Liver (tissue), 9 donors: ENCODE results near the gene ATP6V1F. TPM values are rescaled to one million over a fixed set of nuclear protein-coding genes. Genes with fewer than 3 reads are reported as not detected.

ENCODE experiments used
- DNase-seq: peaks from one replicate; pipeline ENCODE4 v3.0.0-alpha.2; 2017; ENCODE audit warnings: low spot score
- H3K27ac ChIP-seq, 2 donors: one replicate each; pipeline ENCODE4 v1.7.0; 2013; ENCODE audit warnings: inconsistent platforms in 2 of 2, low read length in 2 of 2, control low read depth in 1 of 2, low read depth in 1 of 2, mild to moderate bottlenecking in 1 of 2
- H3K27me3 ChIP-seq, 4 donors: one replicate each; pipeline versions ENCODE4 v1.6.1 to v1.7.0; 2013; ENCODE audit warnings: low read length in 3 of 4, inconsistent platforms in 1 of 4, mild to moderate bottlenecking in 1 of 4, moderate library complexity in 1 of 4; ENCODE audit not compliant: control insufficient read depth in 4 of 4, insufficient read depth in 4 of 4
- H3K36me3 ChIP-seq, 4 donors: one replicate each; pipeline versions ENCODE4 v1.6.1 to v1.7.0; 2013; ENCODE audit warnings: low read length in 3 of 4, mild to moderate bottlenecking in 3 of 4, low read depth in 1 of 4, moderate library complexity in 1 of 4; ENCODE audit not compliant: control insufficient read depth in 4 of 4, insufficient read depth in 3 of 4
- H3K4me1 ChIP-seq, 4 donors: one replicate each; pipeline versions ENCODE4 v1.6.1 to v1.7.0; 2013; ENCODE audit warnings: low read length in 3 of 4, mild to moderate bottlenecking in 3 of 4, moderate library complexity in 1 of 4; ENCODE audit not compliant: control insufficient read depth in 4 of 4, insufficient read depth in 4 of 4
- H3K4me3 ChIP-seq, 3 donors: one replicate each; pipeline versions ENCODE4 v1.6.1 to v1.7.0; 2013; ENCODE audit warnings: low read length in 3 of 3, control low read depth in 1 of 3, low read depth in 1 of 3, mild to moderate bottlenecking in 1 of 3
- H3K9ac ChIP-seq, 2 donors: one replicate each; pipeline ENCODE4 v1.7.0; 2013; ENCODE audit warnings: low read length in 2 of 2, mild to moderate bottlenecking in 2 of 2, moderate library complexity in 2 of 2, control low read depth in 1 of 2, low read depth in 1 of 2
- H3K9me3 ChIP-seq, 4 donors: one replicate each; pipeline versions ENCODE4 v1.6.1 to v1.7.0; 2013; ENCODE audit warnings: low read length in 3 of 4; ENCODE audit not compliant: control insufficient read depth in 4 of 4
- ATF3 ChIP-seq: IDR thresholded peaks from 2 replicates; pipeline ENCODE4 v1.6.1; 2016; ENCODE audit warnings: antibody characterized with exemption
- EGR1 ChIP-seq, 2 donors: IDR thresholded peaks; 2 replicates each; pipeline ENCODE4 v1.6.1; 2016 to 2018; ENCODE audit warnings: antibody characterized with exemption in 2 of 2, low read depth in 2 of 2
- FOXA2 ChIP-seq: IDR thresholded peaks from 2 replicates; pipeline ENCODE4 v1.6.1; 2016; ENCODE audit warnings: antibody characterized with exemption
- GABPA ChIP-seq, 2 donors: IDR thresholded peaks in 1 of 2; conservative IDR thresholded peaks in 1 of 2; 2 replicates each; pipeline ENCODE4 v1.6.1; 2016; ENCODE audit warnings: antibody characterized with exemption in 2 of 2, mild to moderate bottlenecking in 1 of 2, moderate library complexity in 1 of 2
- HNF4A ChIP-seq, 2 donors: conservative IDR thresholded peaks; 2 replicates each; pipeline ENCODE4 v1.6.1; 2016; ENCODE audit warnings: antibody characterized with exemption in 2 of 2, mild to moderate bottlenecking in 2 of 2
- RXRA ChIP-seq, 2 donors: IDR thresholded peaks; 2 replicates each; pipeline ENCODE4 v1.6.1; 2017 to 2018; ENCODE audit warnings: antibody characterized with exemption in 2 of 2, mild to moderate bottlenecking in 1 of 2
- SP1 ChIP-seq: IDR thresholded peaks from 2 replicates; pipeline ENCODE4 v1.6.1; 2018; ENCODE audit warnings: antibody characterized with exemption, mild to moderate bottlenecking
- YY1 ChIP-seq: IDR thresholded peaks from 2 replicates; pipeline ENCODE4 v1.6.1; 2016; ENCODE audit warnings: antibody characterized with exemption, mild to moderate bottlenecking
- WGBS: extraction: QIAGEN DNeasy Blood & Tissue Kit; methylation state at CpG from one replicate; pipeline ENCODE4 v1.1.7; 2013; 5-methylcytosine and 5-hydroxymethylcytosine counted together
- polyA plus RNA-seq, 2 donors: library from polyadenylated mRNA; stranded (reverse) in 1 of 2; unstranded in 1 of 2; fragments of 200-250 nt in 1 of 2; fragments of >200 nt in 1 of 2; fragmentation: Nextera tagmentation in 1 of 2; extraction: Ambion mirVana in 1 of 2; gene quantifications; one replicate each; pipeline versions ENCODE4 v1.2.1 to v1.2.3, GENCODE V29; 2013 to 2015
- total RNA-seq, 2 donors: library from RNA; depleted of rRNA; stranded (reverse); fragments of >200 nt; gene quantifications; one replicate each; pipeline ENCODE4 v1.2.3, GENCODE V29; 2014
- TF ChIP-seq, protein P1 (sequence below): IDR thresholded peaks from 2 replicates; pipeline ENCODE4 v1.6.1; 2016; ENCODE audit warnings: antibody characterized with exemption
- TF ChIP-seq, protein P2 (sequence below): IDR thresholded peaks from 2 replicates; pipeline ENCODE4 v1.6.1; 2016; ENCODE audit warnings: antibody characterized with exemption, mild to moderate bottlenecking
- TF ChIP-seq, protein P3 (sequence below): IDR thresholded peaks from 2 replicates; pipeline ENCODE4 v1.6.1; 2016; ENCODE audit warnings: antibody characterized with exemption
- TF ChIP-seq, protein P4 (sequence below): fragments of 150-350 bp; IDR thresholded peaks from 2 replicates; pipeline ENCODE4 v1.5.1; 2017; ENCODE audit warnings: improper control_type of control experiment, low read depth, low read length; ENCODE audit not compliant: missing input control
- donor health status: healthy.
- donor health status: healthy.
- donor health status: healthy.
- donor health status: healthy.
- donor health status: healthy.

ATP6V1F gene
- total and polyA plus RNA-seq, 4 donors = 23.1 to 111 (median 47.1) TPM

DNA sequence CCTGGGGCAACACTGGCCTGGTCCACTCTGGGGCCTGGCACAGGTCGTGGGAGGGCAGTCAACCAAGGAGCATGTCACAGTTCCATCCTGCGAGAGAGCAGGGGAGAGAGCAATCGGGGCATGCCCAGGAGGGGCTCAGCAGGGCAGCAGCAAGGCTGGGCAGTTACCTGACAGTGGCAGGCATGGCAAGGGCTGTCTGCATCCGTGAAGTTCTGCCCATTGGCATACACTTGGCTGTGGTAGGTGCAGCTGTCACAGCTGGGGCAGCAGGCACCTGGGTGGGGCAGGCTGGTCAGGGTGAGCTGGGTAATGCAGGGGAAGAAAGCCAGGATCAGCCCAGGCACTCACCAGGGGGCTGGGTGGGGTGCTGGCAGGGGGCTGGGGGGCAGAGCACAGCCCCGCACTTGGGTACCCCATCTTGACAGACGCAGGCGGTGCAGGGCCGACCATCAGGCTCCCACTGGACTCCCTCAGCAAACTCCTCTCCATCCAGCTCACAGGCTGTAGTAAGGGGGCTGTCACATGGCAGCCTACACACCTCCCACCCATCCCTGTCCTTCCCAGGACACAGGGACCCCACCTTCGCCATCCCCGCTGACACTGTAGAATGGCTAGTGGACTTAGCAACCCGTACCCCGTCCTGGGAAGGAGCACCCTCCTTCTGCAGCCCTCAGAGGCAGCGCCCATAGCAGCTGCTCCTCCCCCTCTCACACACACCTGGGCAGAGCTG is 30.0 kb downstream of the ATP6V1F start (continued):
- no peak for TF ChIP-seq EGR1 (IDR thresholded peaks at IDR 0.05; ENCODE audit: low read depth in 2 of 2)
- no peak for TF ChIP-seq GABPA (IDR thresholded peaks at IDR 0.05 in 1 of 2, conservative IDR thresholded peaks at IDR 0.05 in 1 of 2)

- no peaks in the 10 kb centered on the region for H3K27me3 ChIP-seq
- H3K4me1 ChIP-seq = peaks cover 0 to 3% (median 1%) of the 10 kb centered on the region in 4 donors
- H3K36me3 ChIP-seq = no peaks in the 10 kb centered on the region
- H3K4me3 ChIP-seq = no peak overlapping the region
- no peak for TF ChIP-seq SP1
- TF ChIP-seq, protein P1, sequence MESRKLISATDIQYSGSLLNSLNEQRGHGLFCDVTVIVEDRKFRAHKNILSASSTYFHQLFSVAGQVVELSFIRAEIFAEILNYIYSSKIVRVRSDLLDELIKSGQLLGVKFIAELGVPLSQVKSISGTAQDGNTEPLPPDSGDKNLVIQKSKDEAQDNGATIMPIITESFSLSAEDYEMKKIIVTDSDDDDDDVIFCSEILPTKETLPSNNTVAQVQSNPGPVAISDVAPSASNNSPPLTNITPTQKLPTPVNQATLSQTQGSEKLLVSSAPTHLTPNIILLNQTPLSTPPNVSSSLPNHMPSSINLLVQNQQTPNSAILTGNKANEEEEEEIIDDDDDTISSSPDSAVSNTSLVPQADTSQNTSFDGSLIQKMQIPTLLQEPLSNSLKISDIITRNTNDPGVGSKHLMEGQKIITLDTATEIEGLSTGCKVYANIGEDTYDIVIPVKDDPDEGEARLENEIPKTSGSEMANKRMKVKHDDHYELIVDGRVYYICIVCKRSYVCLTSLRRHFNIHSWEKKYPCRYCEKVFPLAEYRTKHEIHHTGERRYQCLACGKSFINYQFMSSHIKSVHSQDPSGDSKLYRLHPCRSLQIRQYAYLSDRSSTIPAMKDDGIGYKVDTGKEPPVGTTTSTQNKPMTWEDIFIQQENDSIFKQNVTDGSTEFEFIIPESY = no peak
- TF ChIP-seq EGR1 (IDR thresholded peaks at IDR 0.05; ENCODE audit: low read depth in 2 of 2) = no peak
- TF ChIP-seq, protein P2, sequence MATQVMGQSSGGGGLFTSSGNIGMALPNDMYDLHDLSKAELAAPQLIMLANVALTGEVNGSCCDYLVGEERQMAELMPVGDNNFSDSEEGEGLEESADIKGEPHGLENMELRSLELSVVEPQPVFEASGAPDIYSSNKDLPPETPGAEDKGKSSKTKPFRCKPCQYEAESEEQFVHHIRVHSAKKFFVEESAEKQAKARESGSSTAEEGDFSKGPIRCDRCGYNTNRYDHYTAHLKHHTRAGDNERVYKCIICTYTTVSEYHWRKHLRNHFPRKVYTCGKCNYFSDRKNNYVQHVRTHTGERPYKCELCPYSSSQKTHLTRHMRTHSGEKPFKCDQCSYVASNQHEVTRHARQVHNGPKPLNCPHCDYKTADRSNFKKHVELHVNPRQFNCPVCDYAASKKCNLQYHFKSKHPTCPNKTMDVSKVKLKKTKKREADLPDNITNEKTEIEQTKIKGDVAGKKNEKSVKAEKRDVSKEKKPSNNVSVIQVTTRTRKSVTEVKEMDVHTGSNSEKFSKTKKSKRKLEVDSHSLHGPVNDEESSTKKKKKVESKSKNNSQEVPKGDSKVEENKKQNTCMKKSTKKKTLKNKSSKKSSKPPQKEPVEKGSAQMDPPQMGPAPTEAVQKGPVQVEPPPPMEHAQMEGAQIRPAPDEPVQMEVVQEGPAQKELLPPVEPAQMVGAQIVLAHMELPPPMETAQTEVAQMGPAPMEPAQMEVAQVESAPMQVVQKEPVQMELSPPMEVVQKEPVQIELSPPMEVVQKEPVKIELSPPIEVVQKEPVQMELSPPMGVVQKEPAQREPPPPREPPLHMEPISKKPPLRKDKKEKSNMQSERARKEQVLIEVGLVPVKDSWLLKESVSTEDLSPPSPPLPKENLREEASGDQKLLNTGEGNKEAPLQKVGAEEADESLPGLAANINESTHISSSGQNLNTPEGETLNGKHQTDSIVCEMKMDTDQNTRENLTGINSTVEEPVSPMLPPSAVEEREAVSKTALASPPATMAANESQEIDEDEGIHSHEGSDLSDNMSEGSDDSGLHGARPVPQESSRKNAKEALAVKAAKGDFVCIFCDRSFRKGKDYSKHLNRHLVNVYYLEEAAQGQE = no peak
- no peak for TF ChIP-seq HNF4A (conservative IDR thresholded peaks at IDR 0.05)
- TF ChIP-seq RXRA (IDR thresholded peaks at IDR 0.05) = no peak
- no peak for TF ChIP-seq YY1
- TF ChIP-seq, protein P3, sequence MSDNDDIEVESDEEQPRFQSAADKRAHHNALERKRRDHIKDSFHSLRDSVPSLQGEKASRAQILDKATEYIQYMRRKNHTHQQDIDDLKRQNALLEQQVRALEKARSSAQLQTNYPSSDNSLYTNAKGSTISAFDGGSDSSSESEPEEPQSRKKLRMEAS = no peak
- TF ChIP-seq GABPA (IDR thresholded peaks at IDR 0.05 in 1 of 2, conservative IDR thresholded peaks at IDR 0.05 in 1 of 2) = no peak
- no peak for TF ChIP-seq FOXA2
- no peak for TF ChIP-seq ATF3
- TF ChIP-seq, protein P4, sequence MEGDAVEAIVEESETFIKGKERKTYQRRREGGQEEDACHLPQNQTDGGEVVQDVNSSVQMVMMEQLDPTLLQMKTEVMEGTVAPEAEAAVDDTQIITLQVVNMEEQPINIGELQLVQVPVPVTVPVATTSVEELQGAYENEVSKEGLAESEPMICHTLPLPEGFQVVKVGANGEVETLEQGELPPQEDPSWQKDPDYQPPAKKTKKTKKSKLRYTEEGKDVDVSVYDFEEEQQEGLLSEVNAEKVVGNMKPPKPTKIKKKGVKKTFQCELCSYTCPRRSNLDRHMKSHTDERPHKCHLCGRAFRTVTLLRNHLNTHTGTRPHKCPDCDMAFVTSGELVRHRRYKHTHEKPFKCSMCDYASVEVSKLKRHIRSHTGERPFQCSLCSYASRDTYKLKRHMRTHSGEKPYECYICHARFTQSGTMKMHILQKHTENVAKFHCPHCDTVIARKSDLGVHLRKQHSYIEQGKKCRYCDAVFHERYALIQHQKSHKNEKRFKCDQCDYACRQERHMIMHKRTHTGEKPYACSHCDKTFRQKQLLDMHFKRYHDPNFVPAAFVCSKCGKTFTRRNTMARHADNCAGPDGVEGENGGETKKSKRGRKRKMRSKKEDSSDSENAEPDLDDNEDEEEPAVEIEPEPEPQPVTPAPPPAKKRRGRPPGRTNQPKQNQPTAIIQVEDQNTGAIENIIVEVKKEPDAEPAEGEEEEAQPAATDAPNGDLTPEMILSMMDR = no peak
- H3K9ac ChIP-seq = no peak overlapping the region
- WGBS = 88% methylated on average over 23 of the region's 23 CpGs
- DNase-seq = no peak
- H3K27ac ChIP-seq = no peak overlapping the region
- no peaks in the 10 kb centered on the region for H3K9me3 ChIP-seq
Measured at GRCh38 chr7:128893251-128894100, 30.8 kb downstream of the ATP6V1F start.
